ENCODE data around the gene C19orf53. TPM values are rescaled to one million over a fixed set of nuclear protein-coding genes. Genes with fewer than 3 reads are reported as not detected.

Gene C19orf53
- total RNA-seq, 2 donors from 2014 or later = 47.7 to 103 TPM

GRCh38 chr19:13756210-13756609 is 18.0 kb upstream of the C19orf53 start:
- H3K27me3 ChIP-seq = no peaks in the 10 kb centered on the region
- H3K4me1 ChIP-seq = no peaks in the 10 kb centered on the region
- DNase-seq = no peak
- H3K4me3 ChIP-seq = no peak overlapping the region
- no peaks in the 10 kb centered on the region for H3K9me3 ChIP-seq
- TF ChIP-seq CTCF (IDR thresholded peaks at IDR 0.05) (no peak), POLR2A (IDR thresholded peaks at IDR 0.05) (no peak)
- 94 to 97% methylated on average over 9 of the region's 9 CpGs for WGBS, 2 donors
- H3K36me3 ChIP-seq (replicated peaks in 1 of 2; ENCODE audit: insufficient read depth in 1 of 2, low read depth in 2 of 2) = peaks cover 15 to 29% of the 10 kb centered on the region in 2 donors
- no peak for ATAC-seq
- intact Hi-C loops (cut with DNase I) = no loop called here
- H3K27ac ChIP-seq = no peak overlapping the region

GRCh38 chr19:13757805-13758772 is 16.2 kb upstream of the C19orf53 start:
- Histone ChIP-seq H3K4me1 (no peaks in the 10 kb centered on the region), H3K9me3 (no peaks in the 10 kb centered on the region), H3K27ac (no peak overlapping the region), H3K27me3 (no peaks in the 10 kb centered on the region), H3K36me3 (replicated peaks in 1 of 2; ENCODE audit: insufficient read depth in 1 of 2, low read depth in 2 of 2) (peaks cover 15 to 29% of the 10 kb centered on the region in 2 donors), H3K4me3 (no peak overlapping the region)
- no peak for DNase-seq
- TF ChIP-seq POLR2A (IDR thresholded peaks at IDR 0.05) (no peak), CTCF (IDR thresholded peaks at IDR 0.05) (no peak)
- intact Hi-C loops (cut with DNase I) = no loop called here
- WGBS, 2 donors = 82 to 93% methylated on average over 15 of the region's 15 CpGs
- no peak for ATAC-seq

- intact Hi-C loops (cut with DNase I) = no loop called here
- ATAC-seq (no peak), DNase-seq (no peak)
- TF ChIP-seq POLR2A (IDR thresholded peaks at IDR 0.05) = no peak
- TF ChIP-seq CTCF (IDR thresholded peaks at IDR 0.05) = no peak
- no peaks in the 10 kb centered on the region for H3K27me3 ChIP-seq
- H3K4me1 ChIP-seq = peaks cover 4% of the 10 kb centered on the region
- H3K36me3 ChIP-seq (replicated peaks in 1 of 2; ENCODE audit: insufficient read depth in 1 of 2, low read depth in 2 of 2) = peaks cover 15 to 29% of the 10 kb centered on the region in 2 donors
- no peak overlapping the region for H3K4me3 ChIP-seq
- H3K9me3 ChIP-seq = no peaks in the 10 kb centered on the region
- 94 to 95% methylated on average over 16 to 24 of the region's 24 CpGs for WGBS, 2 donors
- H3K27ac ChIP-seq = no peak overlapping the region
Measured at GRCh38 chr19:13758795-13759194, 15.5 kb upstream of the C19orf53 start.

GRCh38 chr19:13761423-13761822 is 12.8 kb upstream of the C19orf53 start:
- Histone ChIP-seq H3K9me3 (no peaks in the 10 kb centered on the region), H3K27me3 (no peaks in the 10 kb centered on the region), H3K4me3 (no peak overlapping the region), H3K27ac (no peak overlapping the region), H3K4me1 (peaks cover 15% of the 10 kb centered on the region), H3K36me3 (replicated peaks in 1 of 2; ENCODE audit: insufficient read depth in 1 of 2, low read depth in 2 of 2) (peaks cover 10 to 17% of the 10 kb centered on the region in 2 donors)
- WGBS, 2 donors = 83 to 85% methylated on average over 7 to 8 of the region's 8 CpGs
- TF ChIP-seq POLR2A (IDR thresholded peaks at IDR 0.05) (no peak), CTCF (IDR thresholded peaks at IDR 0.05) (no peak)
- DNase-seq (no peak), ATAC-seq (no peak)
- intact Hi-C loops (cut with DNase I) = no loop called here
